ENCODE results near the gene CNTNAP4.
A peak's percentile ranks its signal among the peaks of the same experiment; 100 is the strongest.

CNTNAP4 gene

DNA sequence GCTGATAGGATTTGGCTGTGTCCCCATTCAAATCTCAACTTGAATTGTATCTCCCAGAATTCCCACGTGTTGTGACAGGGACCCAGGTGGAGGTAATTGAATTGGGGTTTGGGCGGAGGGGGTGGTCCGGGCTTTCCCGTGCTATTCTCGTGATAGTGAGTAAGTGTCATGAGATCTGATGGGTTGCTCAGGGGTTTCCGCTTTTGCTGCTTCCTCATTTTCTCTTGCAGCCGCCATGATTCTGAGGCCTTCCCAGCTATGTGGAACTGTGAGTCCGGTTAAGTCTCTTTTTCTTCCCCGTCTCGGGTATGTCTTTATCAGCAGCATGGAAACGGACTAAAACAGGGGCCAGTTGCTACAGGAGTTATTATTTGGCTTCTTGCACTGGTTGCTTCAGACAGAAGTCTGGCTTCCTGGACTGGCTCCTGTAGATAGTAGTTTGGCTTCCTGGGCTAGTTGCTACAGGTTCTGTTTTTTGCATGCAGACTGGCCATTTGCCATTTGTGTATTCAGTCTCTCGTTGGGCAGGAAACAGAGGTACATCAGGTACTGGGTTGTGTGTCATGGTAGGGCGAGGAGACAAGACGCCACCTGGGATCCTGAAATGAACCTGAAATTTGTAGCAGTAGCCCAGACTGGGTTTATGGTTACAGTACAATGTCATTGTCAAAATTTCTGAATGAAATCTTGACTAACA lies 32.6 kb downstream of the CNTNAP4 start:
- FAIRE-seq: no peak

- no peak for FAIRE-seq
These were observed 34.1 kb downstream of the CNTNAP4 start for GRCh38 chr16:76311260-76311659.

GRCh38 chr16:76318565-76318964 lies 41.4 kb downstream of the CNTNAP4 start:
- FAIRE-seq: peak; percentile 33

DNA sequence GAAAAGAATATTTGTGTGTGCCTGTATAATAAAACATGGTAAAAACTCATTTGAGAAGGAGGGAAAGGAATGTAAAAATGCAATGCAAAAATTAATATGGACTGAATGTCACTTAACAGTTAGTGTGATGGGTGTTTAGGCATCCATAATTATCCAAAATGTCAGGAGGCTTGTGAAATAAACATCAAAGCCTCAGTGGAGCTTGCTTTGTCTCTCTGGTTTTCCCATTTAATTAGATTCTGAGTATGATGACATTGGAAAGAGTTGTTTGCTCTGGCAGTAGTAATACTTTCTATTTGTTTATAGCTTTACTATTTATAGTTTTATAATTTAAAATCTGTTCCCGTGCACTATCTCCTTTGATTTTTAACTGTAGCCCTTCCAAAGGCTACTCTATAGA lies 51.9 kb downstream of the CNTNAP4 start:
- no peak for FAIRE-seq

GRCh38 chr16:76335180-76335974 lies 58.2 kb downstream of the CNTNAP4 start:
- no peak for FAIRE-seq

DNA sequence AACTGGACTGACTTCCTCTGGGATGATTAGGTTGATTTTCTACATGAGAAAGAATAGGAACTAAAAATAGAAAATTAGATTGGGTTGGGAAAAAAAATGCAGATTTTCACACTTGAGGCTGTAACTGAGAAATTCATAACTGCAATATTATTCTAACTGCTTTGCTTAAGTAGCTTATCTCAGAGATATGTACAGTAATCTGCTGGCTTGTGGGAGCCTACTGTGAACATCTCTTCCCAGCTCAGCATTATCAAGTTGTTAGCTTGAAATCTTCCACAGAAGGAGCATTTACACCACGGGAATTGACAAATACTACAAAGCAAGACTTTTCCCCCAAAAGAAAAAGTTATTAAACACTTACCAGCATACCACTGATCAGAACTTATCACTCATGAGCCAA lies 58.9 kb downstream of the CNTNAP4 start:
- FAIRE-seq: no peak

DNA sequence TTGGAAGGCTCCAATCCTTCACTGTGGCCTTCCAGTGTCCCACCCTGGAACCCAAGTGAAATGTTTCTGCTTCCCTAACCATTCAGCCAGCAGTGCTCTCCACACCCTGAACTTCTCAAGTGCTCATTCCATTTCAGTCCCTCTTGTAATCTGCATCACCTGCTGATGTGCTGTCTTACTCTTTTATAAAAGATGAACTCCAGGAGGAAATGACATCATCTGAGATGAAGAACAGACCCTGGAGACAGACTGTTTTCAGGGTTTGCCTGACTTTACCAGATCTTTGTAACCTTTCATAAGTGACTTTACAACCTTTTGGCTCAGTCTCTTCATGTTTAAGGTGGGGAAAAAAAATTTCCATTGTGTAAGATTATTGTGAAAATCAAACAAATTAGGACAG lies 61.3 kb downstream of the CNTNAP4 start:
- FAIRE-seq: no peak

DNA sequence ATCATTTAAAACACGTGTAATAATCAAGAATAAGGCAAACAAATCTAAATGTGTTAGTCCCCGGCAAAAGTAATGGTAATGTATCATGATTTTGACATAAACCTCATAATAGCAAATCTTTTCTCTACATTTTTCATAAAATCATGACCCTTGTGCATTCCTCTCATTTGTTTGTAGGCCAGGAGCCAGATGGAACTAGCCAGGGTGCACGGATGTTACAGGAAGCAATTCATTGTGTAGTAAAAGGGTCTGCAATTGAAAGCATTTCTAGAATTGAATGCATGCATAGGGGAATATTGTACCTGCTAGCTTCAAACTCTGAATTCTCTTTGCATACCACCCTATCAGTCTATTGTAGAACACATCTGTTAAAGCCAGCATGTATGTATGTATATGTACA lies 66.6 kb downstream of the CNTNAP4 start:
- no peak for FAIRE-seq

DNA sequence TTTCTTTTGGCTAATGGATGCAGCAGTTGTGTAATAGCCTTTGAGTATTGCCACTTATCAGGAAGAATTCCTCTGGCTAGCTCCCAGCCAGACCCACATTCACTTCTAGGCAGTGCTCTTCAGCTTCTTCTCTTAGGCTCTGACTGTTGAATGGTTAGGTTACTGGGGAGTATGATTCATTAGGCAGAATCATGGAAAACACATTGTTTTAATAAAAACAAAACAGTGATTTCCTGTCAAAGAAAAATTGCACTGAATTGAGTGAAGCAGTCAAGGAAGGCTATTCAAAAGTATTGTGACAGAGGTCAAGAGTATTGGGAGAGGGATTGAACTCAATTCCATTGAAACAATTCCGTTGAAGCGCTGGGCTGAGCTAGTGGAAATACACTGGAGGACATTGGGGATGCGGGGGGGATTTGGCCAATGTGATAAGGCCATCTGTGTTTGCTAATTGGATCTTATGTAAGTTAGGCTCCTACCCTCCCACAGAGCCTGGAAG lies 68.0 kb downstream of the CNTNAP4 start:
- no peak for FAIRE-seq

GRCh38 chr16:76346210-76346609 lies 69.0 kb downstream of the CNTNAP4 start:
- no peak for FAIRE-seq

DNA sequence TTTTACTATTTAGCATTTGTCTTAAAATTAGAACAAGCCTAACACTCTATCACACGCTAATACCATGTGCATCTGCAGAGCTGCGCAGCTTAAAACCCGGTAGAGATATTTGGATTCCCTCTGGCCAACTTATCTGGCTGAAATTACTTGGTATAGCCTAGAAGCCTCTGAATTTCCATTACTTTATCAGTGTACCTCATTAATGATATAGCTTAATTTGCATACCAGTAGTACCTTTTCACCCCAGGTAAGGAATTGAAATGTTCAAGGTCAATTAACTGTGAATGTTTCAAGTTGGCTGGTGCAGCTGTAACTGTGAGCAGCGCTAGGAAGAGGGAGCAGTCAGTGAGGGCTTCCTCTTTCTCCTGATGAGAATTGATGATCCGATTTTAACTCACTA lies 74.2 kb downstream of the CNTNAP4 start:
- no peak for FAIRE-seq

- FAIRE-seq: no peak
These were observed 83.2 kb downstream of the CNTNAP4 start for GRCh38 chr16:76360404-76360803.

GRCh38 chr16:76370344-76370743 lies 93.1 kb downstream of the CNTNAP4 start:
- FAIRE-seq: no peak

DNA sequence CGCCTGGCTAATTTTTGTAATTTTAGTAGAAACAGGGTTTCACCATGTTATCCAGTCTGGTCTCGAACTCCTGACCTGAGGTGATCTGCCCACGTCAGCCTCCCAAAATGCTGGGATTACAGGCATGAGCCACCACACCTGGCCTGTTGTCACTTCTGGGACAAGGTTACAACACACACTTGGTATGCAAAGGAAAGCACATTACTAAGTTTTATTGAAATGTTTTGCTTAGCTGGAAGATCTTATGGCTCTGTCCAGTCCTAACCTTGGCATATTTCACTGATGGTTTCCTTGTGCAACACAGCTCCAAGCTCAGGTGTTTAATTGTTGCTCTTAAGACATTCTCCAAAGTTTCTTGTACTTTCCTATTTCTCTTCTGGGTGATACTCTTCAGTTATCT lies 94.2 kb downstream of the CNTNAP4 start:
- FAIRE-seq: no peak

DNA sequence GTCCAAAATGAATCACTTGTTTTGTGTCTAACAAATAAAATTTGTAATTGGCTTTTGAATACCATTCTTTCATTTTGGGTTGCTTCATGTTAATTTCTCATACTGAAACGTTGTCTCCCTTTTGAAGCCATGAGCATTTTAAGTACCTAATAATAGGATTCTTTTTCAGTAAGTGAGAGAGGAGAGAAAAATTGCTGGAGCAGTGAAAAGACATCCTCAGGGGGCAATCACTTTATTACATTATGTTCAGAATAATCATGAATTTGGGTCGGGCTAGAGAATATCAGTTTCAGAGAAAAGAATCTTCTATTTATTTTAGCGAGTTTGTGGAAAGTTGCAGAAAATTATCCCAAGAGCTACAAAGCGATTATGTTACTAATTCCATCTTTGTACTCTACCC lies 96.8 kb downstream of the CNTNAP4 start:
- FAIRE-seq: no peak

DNA sequence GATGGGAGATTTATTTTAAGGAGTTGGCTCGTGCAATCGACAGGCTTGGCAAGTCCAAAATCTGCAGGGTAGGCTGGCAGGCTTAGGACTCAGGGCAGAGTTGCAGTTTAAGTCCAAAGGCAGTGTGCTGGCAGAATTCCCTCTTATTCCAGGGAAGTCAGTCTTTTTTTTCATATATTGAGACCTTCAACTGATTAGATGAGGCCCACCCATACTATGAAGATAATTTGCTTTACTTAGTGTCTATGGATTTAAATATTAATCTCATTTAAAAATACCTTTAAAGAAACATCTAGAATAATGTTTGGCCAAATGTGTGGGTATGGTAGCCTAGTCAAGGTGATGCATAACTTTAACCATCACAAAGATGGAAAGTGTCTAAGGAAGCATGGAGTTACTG lies 99.8 kb downstream of the CNTNAP4 start:
- no peak for FAIRE-seq

DNA sequence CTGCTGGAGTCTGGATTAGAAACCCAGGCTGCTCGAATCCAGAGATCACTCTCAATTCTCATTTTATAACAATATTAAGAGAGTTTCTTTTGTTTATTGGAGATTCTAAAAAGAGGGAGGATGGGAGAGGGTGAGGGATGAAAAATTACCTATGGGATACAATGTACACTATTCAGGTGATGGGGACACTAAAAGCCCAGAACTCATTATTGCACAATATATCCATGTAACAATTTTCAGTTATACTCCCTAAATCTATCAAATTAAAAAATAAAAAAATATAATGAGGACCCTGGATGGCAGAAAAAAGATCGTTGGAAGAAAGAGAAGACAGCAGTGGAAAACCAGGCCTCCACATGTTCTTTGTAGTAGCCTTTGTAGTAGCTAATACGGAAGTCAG lies 100.8 kb downstream of the CNTNAP4 start:
- FAIRE-seq: no peak

DNA sequence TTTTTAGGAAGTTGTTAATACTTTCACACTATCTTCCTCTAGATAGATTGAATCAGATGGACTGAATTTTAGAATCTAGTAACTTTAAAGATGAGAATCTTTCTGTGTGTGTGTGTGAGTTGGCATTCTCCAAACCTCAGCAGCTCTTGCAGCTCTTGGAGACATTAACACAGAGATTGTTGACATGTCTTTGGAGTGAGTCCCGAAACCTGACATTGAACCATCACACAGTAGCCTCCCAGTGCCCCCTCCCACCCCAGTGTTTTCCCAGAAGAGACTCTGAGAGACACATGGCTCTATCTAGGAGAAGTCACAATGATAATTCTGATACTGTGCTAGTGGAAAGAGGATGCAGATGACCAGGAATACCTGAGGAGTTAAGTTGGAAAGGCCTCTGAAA lies 103.9 kb downstream of the CNTNAP4 start:
- no peak for FAIRE-seq

DNA sequence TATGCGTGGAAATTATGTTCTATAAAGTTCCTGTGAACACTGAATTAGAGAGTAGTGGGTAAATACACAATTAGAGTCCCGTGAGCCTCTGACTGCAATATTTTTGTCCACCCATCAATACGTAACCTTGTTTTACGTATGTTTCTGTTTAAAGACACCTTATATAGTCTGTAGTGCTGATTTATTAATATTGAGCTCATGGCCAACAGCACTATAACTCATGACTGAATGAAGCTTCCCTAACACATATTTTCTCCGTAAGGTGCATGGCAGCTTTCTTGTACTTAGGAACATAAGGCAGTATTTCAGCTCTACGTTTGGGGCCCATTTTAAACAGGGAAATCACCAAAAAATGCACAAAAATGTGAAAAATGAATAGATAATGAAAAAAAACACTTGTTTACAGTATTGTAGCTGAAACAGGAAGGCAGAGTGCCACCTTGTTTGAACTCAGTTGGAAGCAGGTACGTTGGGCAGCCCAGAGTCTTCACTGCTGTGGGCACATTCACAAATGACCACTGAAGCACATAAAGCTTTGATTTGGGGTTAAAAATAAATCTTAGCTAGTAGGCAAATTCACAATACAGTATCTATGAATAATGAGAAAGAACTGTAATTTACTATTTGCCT lies 108.5 kb downstream of the CNTNAP4 start:
- FAIRE-seq: no peak

DNA sequence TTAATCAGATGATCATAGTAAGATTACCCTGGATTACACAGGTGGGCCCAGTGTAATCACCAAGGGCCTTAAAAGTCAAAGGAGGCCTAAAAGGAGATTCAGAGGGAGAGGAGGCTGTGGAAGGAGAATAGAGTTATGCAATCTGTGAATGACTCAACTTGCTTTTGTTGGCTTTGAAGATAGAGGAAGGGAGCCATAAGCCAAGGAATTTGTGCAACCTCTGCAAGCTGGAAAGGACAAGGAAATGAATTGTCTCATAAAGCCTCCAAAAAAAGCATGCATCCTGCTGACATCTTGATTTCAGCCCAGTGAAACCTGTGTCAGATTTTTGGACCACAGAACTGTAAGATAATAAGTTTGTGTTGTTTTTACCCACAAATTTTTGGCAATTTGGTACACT lies 109.6 kb downstream of the CNTNAP4 start:
- no peak for FAIRE-seq

GRCh38 chr16:76387994-76388393 lies 110.8 kb downstream of the CNTNAP4 start:
- no peak for FAIRE-seq

- FAIRE-seq: no peak
These were observed 111.9 kb downstream of the CNTNAP4 start for GRCh38 chr16:76389126-76389525.

DNA sequence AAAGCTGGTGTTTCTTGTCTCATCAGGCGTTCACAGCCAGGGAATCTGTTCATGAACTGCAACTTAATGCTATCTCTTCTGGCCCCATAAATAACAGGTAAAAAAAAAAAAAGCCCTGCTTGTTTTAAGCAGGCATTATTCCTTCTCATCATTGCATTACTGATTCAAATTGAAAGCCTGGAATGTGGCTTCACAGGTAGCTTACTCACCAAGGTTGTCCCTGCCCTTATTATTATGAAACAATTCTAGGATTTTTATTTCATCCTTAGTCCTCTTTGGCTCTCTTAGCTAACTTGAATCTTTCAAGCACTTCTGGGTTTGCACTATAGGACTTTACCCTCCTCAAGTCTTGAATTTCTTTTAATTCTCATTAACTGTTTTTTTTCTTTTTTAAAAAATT lies 113.3 kb downstream of the CNTNAP4 start:
- FAIRE-seq: no peak

DNA sequence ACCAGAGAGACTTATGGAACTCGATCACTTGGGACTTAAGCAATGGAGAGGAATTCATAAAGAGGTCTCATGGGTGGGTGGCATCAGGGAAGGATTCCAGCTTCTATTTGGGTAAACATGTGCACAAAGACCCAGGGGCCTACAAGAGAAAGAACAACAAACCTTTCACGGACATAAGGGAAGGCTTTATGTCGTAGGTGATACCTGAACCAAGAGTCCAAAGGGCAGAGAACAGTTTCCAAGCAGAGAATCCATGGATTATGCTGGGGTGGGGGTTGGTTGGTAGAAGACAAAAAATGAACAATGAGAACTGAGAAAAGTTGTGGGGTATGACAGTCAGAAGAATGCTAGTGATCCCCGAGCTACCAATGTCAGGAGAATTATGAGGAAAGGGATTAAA lies 119.8 kb downstream of the CNTNAP4 start:
- FAIRE-seq: no peak

Measured in TTC549 (cell line).